GM19468 (cell line): Measurements from ENCODE around the gene UBQLN2.
"Not testable (repeated sequence)": the region's sequence is repeated elsewhere in the genome, so short reads cannot be mapped to it uniquely, and the experiment has no call there.

ENCODE experiments used
- ATAC-seq: cut with Tn5 transposase; IDR thresholded peaks from one replicate; pipeline ENCODE4 v1.9.1; 2021; ENCODE audit warnings: mild to moderate bottlenecking, moderate library complexity, moderate number of reproducible peaks; ENCODE audit not compliant: unreplicated experiment; ENCODE audit errors: extremely low read depth

The UBQLN2 gene

DNA sequence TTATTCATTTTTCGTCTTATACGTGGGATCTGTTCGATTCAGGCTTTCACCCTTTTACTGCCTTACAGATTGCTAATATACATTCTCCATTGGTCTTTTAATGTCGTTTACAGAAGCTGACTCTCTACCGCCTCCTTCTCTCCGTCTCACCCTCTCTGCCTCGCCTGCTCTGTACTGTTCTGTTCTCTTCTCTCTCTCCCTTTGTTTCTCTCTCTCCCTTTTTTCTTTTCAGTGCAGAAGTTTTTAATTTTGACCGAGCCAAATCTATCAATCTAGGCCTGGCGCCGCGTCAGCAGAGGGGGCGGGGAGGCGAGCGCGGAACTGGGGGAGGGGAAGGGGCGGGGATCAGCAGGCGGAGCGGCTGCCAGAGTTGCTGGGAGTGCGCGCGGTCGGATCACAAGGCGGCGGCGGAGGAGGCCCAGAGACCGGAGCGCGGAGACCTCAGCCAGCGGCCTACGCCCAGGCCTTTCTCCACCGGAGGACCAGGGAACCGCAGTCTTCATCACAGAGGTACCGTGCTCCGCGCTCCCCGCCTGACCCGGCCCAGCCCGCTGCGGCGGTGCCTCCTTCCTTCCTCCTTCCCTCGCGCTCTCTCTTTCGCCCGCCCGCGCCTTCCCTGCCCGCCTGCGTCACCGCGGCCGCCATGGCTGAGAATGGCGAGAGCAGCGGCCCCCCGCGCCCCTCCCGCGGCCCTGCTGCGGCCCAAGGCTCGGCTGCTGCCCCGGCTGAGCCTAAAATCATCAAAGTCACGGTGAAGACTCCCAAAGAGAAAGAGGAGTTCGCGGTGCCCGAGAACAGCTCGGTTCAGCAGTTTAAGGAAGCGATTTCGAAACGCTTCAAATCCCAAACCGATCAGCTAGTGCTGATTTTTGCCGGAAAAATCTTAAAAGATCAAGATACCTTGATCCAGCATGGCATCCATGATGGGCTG is at the start of gene UBQLN2:
Gene UBQLN2 (plus strand): TSS at position 397 of the 931 bp plus-strand sequence. CDS start 247 bp downstream, at position 644.
- peak; percentile 58 for ATAC-seq

DNA sequence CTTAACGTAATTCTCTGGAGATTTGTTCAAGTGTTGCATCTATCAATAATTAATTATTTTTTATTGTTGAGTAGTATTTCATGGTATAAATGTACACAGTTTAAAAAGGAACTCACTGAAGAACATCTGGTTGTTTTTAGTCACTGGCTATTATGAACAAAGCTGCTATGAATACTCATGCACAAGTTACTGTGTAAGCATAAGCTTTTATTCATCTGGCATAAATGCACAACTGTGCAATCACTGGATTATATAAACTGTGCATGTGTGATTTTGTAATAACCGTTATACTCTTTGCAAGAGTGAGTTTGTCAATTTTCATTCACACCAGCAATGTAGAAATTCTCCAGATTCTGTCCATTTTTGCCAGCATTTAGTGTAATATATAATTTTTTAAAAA is 43.8 kb upstream of the UBQLN2 start:
- no peak for ATAC-seq

DNA sequence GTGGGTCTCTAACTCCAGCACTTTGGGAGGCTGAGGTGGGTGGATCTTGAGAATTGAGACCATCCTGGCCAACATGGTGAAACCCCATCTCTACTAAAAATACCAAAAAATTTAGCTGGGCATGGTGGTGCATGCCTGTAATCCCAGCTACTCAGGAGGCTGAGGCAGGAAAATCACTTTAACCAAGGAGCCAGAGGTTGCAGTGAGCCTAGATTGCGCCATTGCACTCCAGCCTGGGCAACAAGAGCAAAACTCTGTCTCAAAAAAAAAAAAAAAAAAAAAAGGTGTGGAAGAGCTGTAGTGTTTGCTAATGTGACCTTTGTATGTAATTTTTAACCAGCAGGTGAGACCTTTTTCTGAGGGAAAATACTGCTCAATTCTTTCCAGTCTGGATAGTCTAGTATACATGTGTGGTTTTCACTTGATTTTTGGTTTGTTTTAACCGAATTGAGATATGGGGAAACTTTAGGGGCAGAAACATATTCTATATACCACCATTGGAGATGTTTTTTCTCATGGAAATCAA is 33.9 kb upstream of the UBQLN2 start:
- not testable (repeated sequence) for ATAC-seq

DNA sequence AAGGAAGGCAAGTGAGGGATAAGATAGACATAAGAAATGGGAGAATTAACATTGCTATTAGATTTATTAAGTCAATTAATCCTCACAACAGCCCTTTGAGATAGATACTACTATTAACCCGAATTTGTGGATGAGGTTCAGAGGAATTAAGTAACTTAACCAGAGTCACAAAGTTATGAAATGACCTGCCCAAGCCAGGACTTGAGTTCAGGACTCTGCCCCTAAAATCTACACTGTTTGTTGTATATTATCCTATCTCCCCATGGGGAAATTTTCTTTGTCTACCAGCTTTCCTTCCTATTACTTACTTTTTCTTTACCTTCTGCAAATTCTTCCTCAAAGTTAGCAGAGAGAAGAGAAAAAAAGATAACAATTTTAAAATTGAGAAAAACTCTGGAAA is 33.4 kb upstream of the UBQLN2 start:
- no peak for ATAC-seq

DNA sequence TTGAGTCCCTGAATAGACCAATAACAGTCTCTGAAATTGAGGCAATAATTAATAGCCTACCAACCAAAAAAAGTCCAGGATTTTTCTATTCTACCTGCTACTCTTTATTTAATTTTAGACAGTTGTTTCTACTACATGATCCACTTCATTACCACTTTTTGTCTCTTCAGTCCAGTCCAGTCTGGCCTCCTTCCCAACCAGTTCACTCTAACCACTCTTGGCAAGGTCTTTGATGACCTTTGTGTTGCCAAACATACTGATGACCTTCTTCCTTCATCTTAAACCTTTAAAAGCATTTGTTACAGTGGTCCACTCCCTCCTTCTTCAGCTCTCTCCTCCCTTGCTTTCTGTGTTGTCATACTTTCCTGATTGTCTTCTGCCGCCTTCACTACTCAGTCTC is 12.8 kb upstream of the UBQLN2 start:
- ATAC-seq = no peak

DNA sequence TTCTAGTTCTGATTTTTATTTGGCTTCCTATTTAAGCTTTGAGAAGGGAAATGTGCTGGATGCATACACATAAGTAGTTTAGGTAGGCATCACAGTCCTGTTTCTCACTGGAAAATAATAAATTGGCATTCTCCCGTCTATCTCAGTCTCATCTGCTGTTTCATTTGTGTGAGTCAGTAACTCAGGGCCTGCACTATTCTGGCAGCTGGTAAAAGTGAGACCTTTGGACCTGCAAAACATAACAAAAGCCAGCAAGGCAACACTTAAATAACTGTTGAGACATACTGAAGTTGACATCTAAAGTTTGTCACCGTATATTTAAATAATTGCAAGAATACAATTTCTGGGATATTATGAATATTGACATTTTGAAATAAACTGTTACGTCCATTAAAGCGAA is 8.6 kb upstream of the UBQLN2 start:
- ATAC-seq = no peak

DNA sequence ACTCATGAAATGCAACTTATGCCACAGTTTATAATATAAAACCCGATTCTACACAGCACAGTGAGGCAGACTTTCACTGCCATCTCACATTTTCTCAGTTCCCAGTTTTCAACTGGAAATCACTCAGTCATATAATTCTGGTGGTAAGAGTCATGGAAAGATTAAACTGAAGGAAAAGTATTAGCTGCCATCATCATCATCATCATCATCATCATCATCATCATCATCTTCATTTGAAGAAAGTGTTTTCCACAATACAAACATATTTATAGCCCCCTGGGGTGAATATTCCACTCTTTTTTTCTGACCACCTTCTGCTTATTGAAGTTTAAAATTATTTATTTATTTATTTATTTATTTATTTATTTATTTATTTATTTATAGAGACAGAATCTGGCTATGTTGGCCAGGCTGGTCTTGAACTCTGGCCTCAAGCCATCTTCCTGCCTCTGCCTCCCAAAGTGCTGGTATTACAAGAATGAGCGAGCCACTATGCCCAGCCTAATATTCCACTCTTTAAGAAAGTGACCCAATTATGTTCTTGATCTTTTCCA is 6.0 kb upstream of the UBQLN2 start:
- no peak for ATAC-seq

DNA sequence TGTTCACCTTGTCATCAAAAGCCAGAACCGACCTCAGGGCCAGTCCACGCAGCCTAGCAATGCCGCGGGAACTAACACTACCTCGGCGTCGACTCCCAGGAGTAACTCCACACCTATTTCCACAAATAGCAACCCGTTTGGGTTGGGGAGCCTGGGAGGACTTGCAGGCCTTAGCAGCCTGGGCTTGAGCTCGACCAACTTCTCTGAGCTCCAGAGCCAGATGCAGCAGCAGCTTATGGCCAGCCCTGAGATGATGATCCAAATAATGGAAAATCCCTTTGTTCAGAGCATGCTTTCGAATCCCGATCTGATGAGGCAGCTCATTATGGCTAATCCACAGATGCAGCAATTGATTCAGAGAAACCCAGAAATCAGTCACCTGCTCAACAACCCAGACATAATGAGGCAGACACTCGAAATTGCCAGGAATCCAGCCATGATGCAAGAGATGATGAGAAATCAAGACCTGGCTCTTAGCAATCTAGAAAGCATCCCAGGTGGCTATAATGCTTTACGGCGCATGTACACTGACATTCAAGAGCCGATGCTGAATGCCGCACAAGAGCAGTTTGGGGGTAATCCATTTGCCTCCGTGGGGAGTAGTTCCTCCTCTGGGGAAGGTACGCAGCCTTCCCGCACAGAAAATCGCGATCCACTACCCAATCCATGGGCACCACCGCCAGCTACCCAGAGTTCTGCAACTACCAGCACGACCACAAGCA is 898 bp downstream of the UBQLN2 start:
- ATAC-seq = no peak

DNA sequence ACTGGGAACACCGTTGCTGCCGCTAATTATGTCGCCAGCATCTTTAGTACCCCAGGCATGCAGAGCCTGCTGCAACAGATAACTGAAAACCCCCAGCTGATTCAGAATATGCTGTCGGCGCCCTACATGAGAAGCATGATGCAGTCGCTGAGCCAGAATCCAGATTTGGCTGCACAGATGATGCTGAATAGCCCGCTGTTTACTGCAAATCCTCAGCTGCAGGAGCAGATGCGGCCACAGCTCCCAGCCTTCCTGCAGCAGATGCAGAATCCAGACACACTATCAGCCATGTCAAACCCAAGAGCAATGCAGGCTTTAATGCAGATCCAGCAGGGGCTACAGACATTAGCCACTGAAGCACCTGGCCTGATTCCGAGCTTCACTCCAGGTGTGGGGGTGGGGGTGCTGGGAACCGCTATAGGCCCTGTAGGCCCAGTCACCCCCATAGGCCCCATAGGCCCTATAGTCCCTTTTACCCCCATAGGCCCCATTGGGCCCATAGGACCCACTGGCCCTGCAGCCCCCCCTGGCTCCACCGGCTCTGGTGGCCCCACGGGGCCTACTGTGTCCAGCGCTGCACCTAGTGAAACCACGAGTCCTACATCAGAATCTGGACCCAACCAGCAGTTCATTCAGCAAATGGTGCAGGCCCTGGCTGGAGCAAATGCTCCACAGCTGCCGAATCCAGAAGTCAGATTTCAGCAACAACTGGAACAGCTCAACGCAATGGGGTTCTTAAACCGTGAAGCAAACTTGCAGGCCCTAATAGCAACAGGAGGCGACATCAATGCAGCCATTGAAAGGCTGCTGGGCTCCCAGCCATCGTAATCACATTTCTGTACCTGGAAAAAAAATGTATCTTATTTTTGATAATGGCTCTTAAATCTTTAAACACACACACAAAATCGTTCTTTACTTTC is 1.8 kb downstream of the UBQLN2 start:
- ATAC-seq = no peak

DNA sequence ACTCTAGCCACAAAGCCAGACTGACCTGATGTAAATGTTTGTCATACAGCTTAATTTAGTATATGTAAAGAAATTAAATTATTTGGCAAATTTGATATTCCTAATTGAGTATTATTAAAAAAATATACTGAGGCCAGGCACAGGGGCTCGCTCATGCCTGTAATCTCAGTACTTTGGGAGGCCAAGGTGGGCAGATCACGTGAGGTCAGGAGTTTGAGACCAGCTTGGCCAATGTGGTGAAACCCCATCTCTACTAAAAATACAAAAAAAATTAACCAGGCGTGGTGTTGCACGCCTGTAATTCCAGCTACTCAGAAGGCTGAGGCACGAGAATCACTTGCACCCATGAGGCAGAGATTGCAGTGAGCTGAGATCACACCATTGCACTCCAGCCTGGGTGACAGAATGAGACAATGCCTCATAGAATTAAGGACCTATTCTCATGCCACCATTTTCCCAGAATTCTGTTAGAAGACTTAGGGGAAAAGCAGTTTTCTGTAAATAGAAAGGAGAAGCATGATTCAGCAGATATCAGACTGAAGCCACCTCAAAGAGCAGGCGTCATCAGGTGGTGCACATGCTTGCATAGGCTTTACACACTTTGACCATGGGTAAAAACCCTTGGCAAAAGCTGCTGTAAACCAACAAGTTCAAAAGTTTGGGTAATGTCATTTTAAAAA is 6.1 kb downstream of the UBQLN2 start:
- ATAC-seq = no peak

DNA sequence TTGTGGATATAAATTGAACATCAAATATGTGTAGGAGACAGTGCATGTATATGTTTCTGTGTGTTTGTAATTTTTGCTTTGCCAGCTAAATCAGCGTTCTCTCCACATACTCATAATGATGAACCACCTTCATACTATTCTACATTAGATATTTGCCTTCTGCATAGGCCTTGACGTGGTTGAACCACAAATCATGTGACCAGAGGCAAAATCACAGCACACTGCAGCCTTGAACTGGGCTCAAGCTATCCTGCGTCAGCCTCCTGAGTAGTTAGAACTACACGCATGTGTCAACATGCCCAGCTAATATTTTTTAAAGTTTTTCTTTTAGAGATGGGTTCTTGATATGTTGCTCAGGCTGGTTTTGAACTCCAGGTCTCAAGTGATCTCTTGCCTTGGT is 9.5 kb downstream of the UBQLN2 start:
- no peak for ATAC-seq

DNA sequence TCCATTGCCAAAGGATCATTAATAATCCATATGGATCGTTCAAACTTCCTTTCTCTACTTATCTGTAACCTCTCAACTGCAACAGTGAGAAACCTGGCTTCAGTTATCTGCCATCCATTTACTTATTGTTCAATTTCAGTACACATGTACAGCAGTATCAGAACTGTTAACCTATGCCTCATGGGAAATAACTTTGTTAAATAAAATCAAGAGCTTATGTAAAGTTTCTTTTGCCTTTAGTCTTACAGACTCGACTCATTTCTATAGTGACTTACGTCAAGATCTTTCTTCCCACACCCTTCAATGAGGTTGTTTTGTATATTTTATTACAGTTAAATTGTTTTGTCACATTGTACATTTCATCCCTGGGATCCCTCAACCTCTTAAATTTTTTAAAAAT is 11.4 kb downstream of the UBQLN2 start:
- ATAC-seq = no peak

DNA sequence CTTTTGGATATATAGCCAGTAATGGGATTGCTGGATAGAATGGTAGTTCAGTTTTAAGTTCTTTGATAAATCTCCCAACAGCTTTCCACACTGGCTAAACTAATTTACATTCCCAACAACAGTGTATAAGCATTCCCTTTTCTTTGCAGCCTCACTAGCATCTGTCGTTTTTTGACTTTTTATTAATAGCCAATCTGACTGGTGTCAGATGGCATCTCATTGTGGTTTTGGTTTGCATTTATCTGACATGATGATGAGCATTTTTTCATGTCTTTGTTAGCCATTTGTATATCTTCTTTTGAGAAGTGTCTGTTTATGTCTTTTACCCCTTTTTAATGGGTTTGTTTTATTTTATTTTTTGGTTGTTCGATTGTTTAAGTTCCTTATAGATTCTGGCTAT is 13.3 kb downstream of the UBQLN2 start:
- no peak for ATAC-seq

DNA sequence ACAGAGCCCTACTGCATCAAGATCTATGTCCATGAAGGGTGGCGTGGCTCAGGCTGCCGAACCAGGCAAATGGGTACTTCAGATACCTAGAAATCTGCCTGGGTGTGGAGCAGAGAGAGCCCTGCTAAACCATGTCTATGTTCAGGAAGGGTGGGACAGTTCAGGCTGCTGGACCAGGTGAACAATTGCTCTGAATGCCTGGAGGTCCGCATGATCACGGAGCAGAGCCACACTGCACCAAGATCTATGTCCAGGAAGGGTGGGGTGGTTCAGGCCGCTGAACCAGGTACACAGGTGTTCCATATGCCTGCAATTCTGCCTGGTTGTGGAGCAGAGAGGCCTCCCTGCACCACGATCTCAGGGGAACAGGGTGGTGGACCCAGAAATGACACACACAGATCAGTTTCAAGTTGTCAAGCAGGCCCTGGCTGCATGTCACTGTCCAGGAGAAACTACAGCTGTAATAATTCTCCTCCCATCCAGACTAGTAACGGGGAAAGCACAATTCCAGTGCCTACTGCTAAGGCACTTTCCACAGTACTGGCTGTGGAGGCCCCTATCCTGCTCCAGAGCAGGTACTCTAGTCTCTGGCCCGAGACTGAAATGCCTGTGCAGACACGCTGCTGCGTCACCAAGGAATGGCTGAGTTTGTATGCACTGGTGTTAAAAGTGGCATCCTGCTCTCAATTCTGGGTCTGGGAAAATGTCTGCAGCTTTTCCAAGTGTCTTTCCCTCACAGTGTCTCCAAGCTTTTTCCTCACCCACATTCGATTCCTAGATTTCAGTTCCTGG is 25.2 kb downstream of the UBQLN2 start:
- ATAC-seq = no peak

DNA sequence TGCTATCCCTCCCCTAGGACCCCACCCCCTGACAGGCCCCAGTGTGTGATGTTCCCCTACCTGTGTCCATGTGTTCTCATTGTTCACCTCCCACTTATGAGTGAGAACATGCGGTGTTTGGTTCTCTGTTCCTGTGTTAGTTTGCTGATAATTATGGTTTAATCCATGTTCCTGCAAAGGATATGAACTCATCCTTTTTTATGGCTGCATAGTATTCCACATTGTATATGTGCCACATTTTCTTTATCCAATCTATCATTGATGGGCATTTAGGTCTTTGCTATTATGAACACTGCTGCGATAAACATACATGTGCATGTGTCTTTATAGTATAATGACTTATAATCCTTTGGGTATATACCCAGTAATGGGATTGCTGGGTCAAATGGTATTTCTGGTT is 28.4 kb downstream of the UBQLN2 start:
- ATAC-seq = not testable (repeated sequence)

DNA sequence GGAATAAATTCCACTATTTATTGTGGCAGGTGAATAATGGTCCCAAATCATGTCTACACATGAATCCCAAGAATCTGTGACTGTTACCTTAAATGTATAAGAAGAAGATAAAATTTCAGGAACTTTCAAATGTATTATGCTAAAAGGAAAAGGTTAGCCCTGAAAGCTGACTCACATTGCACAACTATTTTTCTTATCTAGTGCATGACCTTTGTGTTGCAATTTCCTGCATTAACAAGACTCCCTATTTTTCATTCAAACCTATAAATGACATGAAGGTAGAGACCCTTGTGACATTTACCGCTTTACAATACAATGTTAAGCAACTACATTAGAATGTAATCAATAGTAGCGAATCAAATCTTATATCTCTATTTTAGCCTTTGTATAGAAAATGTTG is 36.7 kb downstream of the UBQLN2 start:
- ATAC-seq = no peak

DNA sequence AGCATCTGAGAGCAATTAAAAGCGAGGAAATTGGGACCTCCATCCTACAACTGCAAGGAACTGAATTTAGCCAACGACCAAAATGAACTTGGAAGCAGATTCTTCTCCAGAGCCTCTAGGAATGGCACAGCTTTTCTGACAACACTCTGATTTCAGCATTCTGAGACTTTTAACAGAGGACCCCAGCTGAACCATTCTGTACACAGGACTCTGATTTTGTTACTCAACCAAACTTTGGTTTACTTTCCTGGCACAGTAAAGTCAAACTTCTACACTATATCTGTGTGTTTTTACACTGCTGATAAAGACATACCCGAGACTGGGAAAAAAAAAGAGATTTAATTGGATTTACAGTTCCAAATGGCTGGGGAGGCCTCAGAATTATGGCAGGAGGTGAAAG is 37.6 kb downstream of the UBQLN2 start:
- ATAC-seq = no peak

DNA sequence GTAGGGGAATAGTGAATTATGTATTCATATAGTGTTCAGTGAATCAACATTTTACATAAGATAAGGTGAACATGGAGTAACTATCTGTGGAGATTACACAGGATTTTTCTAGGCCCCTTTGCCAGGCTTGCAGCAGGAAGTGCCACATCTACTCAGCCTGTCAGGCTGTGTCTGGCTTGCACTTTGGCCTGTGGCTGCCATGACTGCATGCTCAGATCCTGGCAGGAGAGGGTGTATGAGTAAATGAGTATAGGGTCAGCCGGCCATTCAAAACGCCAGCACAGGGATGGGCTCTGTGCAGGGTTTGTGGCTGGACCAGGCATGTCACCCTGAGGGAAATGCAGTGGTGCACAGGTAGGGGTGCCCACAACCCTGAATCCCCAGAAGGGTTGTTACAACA is 51.9 kb downstream of the UBQLN2 start:
- no peak for ATAC-seq
